ENCODE measurements around the gene PCDHGA7. TPM values are rescaled to one million over a fixed set of nuclear protein-coding genes. Genes with fewer than 3 reads are reported as not detected.
"Not testable (repeated sequence)": the region's sequence is repeated elsewhere in the genome, so short reads cannot be mapped to it uniquely, and the experiment has no call there.

PCDHGA7 gene
- total RNA-seq, 4 donors from 2014 or later, result 5.1 to 9.8 (median 7.8) TPM

DNA sequence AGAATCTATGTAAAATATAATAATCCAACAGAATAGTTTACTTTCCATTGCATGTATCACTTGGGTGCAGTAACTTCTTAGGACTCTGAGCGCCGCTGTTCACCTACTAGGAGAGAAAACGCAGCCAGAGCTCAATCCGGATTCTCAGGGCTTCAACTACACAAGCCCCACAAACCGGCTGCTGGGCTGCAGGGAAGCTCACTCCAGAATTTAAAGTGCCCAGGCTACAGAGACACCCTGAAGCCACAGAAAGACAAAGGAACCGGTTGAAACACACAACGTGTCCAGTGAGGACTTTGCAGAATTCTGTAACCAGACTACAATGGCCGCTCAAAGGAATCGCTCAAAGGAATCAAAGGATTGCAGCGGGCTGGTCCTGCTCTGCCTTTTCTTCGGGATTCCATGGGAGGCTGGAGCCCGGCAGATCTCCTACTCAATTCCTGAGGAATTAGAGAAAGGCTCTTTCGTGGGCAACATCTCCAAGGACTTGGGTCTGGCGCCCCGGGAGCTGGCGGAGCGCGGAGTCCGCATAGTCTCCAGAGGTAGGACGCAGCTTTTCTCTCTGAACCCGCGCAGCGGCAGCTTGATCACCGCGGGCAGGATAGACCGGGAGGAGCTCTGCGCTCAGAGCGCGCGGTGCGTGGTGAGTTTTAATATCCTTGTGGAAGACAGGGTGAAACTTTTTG lies 30.5 kb downstream of the PCDHGA7 start, which contains the start of gene PCDHGA10:
Gene PCDHGA10, plus strand, starts transcription at position 134 of the 686 bp plus-strand sequence. Its CDS starts 189 bp downstream, at position 323.
- peak within 1 kb of the TSS in 2 of 3 donors; percentile 3 to 15 for H3K4me3 ChIP-seq (replicated peaks in 1 of 3)
- 21 to 25% methylated on average over 31 of the region's 31 CpGs for WGBS, 2 donors
- TF ChIP-seq POLR2A (IDR thresholded peaks at IDR 0.05), result no peak
- TF ChIP-seq, protein P1, sequence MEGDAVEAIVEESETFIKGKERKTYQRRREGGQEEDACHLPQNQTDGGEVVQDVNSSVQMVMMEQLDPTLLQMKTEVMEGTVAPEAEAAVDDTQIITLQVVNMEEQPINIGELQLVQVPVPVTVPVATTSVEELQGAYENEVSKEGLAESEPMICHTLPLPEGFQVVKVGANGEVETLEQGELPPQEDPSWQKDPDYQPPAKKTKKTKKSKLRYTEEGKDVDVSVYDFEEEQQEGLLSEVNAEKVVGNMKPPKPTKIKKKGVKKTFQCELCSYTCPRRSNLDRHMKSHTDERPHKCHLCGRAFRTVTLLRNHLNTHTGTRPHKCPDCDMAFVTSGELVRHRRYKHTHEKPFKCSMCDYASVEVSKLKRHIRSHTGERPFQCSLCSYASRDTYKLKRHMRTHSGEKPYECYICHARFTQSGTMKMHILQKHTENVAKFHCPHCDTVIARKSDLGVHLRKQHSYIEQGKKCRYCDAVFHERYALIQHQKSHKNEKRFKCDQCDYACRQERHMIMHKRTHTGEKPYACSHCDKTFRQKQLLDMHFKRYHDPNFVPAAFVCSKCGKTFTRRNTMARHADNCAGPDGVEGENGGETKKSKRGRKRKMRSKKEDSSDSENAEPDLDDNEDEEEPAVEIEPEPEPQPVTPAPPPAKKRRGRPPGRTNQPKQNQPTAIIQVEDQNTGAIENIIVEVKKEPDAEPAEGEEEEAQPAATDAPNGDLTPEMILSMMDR (IDR thresholded peaks at IDR 0.05), result peak in 5 of 6 experiments; percentile 20 to 51 (median 44)
- no peaks in the 10 kb centered on the region for H3K27me3 ChIP-seq
- peaks cover 6% of the 10 kb centered on the region for H3K9me3 ChIP-seq
- H3K36me3 ChIP-seq, result no peaks in the 10 kb centered on the region
- DNase-seq, result peak; percentile 59 to 62
- peak within 1 kb of the TSS in 1 of 3 donors; percentile 1 for H3K27ac ChIP-seq
- intact Hi-C loops (cut with DNase I), result no loop called here
- H3K4me1 ChIP-seq, result no peaks in the 10 kb centered on the region

DNA sequence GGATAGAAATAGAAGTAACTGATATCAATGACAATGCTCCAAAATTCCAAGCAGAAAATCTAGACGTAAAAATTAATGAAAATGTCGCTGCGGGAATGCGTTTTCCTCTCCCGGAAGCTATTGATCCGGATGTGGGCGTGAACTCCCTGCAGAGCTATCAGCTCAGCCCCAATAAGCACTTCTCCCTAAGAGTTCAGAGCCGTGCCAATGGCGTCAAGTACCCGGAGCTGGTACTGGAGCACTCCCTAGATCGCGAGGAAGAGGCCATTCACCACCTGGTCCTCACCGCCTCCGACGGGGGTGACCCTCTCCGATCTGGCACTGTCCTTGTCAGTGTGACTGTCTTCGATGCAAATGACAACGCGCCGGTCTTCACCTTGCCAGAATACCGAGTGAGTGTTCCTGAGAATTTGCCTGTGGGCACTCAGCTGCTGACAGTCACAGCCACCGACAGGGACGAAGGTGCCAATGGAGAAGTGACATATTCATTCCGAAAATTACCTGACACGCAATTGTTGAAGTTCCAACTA lies 31.1 kb downstream of the PCDHGA7 start:
- TF ChIP-seq, protein P1 (IDR thresholded peaks at IDR 0.05), result no peak
- TF ChIP-seq POLR2A (IDR thresholded peaks at IDR 0.05), result no peak
- peaks cover 6% of the 10 kb centered on the region for H3K9me3 ChIP-seq
- peak overlapping the region in 1 of 3 donors; percentile 1 for H3K27ac ChIP-seq
- intact Hi-C loops (cut with DNase I), result no loop called here
- DNase-seq, result no peak
- no peaks in the 10 kb centered on the region for H3K36me3 ChIP-seq
- H3K4me3 ChIP-seq (replicated peaks in 1 of 3), result peak overlapping the region in 2 of 3 donors; percentile 3 to 15
- WGBS, 2 donors, result 22 to 27% methylated on average over 22 to 24 of the region's 25 CpGs
- H3K27me3 ChIP-seq, result no peaks in the 10 kb centered on the region
- no peaks in the 10 kb centered on the region for H3K4me1 ChIP-seq

DNA sequence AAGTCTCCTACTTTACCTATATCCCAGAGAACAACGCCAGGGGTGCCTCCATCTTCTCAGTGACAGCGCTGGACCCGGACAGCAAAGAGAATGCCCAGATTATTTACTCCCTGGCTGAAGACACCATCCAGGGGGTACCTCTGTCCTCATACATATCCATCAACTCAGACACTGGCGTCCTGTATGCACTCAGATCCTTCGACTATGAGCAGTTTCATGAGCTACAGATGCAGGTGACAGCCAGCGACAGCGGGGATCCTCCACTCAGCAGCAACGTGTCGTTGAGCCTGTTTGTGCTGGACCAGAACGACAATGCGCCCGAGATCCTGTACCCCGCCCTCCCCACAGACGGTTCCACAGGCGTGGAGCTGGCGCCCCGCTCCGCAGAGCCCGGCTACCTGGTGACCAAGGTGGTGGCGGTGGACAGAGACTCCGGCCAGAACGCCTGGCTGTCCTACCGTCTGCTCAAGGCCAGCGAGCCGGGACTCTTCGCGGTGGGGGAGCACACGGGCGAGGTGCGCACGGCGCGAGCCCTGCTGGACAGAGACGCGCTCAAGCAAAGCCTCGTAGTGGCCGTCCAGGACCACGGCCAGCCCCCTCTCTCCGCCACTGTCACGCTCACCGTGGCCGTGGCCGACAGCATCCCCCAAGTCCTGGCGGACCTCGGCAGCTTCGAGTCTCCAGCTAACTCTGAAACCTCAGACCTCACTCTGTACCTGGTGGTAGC lies 32.2 kb downstream of the PCDHGA7 start:
- not testable (repeated sequence) for H3K27ac ChIP-seq; H3K36me3 ChIP-seq; H3K4me3 ChIP-seq (replicated peaks in 1 of 3); DNase-seq; H3K9me3 ChIP-seq; H3K4me1 ChIP-seq; H3K27me3 ChIP-seq
- WGBS, 2 donors, result 27 to 36% methylated on average over 3 to 18 of the region's 46 CpGs
- intact Hi-C loops (cut with DNase I), result loop anchor here (5.0 kb wide), 1 partner anchor 143 kb away; no protein-coding TSS in a partner anchor

DNA sequence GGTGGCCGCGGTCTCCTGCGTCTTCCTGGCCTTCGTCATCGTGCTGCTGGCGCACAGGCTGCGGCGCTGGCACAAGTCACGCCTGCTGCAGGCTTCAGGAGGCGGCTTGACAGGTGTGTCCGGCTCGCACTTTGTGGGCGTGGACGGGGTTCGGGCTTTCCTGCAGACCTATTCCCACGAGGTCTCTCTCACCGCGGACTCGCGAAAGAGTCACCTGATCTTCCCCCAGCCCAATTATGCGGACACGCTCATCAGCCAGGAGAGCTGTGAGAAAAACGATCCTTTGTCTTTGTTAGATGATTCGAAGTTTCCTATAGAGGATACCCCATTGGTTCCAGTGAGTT lies 32.7 kb downstream of the PCDHGA7 start:
- H3K4me3 ChIP-seq (replicated peaks in 1 of 3); H3K36me3 ChIP-seq; H3K4me1 ChIP-seq; H3K27ac ChIP-seq; H3K27me3 ChIP-seq; H3K9me3 ChIP-seq; DNase-seq: not testable (repeated sequence)
- WGBS, 2 donors, result 26 to 28% methylated on average over 14 to 24 of the region's 24 CpGs
- intact Hi-C loops (cut with DNase I), result loop anchor here (5.0 kb wide), 1 partner anchor 142 kb away; no protein-coding TSS in a partner anchor

DNA sequence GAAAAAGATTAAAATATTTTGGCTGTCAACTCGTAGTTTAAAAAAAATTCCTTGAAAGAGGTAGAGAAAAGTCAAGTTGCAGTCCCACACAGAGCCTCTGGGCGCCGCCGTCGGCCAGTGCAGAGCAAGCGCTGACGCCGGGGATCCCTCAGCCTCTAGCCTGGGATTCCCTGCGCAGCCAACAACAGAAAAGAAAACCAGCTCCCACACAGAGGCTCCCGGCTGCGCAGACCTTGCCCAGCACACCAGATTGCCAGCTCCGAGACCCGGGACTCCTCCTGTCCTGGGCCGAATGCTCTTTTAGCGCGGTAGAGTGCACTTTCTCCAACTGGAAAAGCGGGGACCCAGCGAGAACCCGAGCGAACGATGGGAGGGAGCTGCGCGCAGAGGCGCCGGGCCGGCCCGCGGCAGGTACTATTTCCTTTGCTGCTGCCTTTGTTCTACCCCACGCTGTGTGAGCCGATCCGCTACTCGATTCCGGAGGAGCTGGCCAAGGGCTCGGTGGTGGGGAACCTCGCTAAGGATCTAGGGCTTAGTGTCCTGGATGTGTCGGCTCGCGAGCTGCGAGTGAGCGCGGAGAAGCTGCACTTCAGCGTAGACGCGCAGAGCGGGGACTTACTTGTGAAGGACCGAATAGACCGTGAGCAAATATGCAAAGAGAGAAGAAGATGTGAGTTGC lies 35.1 kb downstream of the PCDHGA7 start, which contains the start of gene PCDHGB7:
Gene PCDHGB7, plus strand, starts transcription at position 184 of the 679 bp plus-strand sequence. Its CDS starts 183 bp downstream, at position 367.
- not testable (repeated sequence) for H3K4me1 ChIP-seq, H3K9me3 ChIP-seq, H3K27me3 ChIP-seq, H3K36me3 ChIP-seq
- WGBS, 2 donors, result 8 to 9% methylated on average over 33 to 35 of the region's 47 CpGs
- peak within 1 kb of the TSS in 1 of 3 donors; percentile 19 for H3K4me3 ChIP-seq (replicated peaks in 1 of 3)
- intact Hi-C loops (cut with DNase I), result loop anchor here (5.0 kb wide), 1 partner anchor 140 kb away; no protein-coding TSS in a partner anchor
- TF ChIP-seq, protein P1 (IDR thresholded peaks at IDR 0.05), result peak; percentile 42 to 73 (median 64)
- DNase-seq, result peak; percentile 78 to 81
- peak within 1 kb of the TSS in 1 of 3 donors; percentile 41 for H3K27ac ChIP-seq

All from thyroid gland (tissue), 4 donors.